HG02938 (cell line): ENCODE data around the gene DNAH8.

Experiments used
- ATAC-seq: cut with Tn5 transposase; IDR thresholded peaks from one replicate; pipeline ENCODE4 v1.9.1; 2021; ENCODE audit warnings: mild to moderate bottlenecking, moderate library complexity; ENCODE audit not compliant: unreplicated experiment

DNAH8 gene

GRCh38 chr6:38738261-38738660 is 23.1 kb downstream of the DNAH8 start:
- ATAC-seq = no peak

DNA sequence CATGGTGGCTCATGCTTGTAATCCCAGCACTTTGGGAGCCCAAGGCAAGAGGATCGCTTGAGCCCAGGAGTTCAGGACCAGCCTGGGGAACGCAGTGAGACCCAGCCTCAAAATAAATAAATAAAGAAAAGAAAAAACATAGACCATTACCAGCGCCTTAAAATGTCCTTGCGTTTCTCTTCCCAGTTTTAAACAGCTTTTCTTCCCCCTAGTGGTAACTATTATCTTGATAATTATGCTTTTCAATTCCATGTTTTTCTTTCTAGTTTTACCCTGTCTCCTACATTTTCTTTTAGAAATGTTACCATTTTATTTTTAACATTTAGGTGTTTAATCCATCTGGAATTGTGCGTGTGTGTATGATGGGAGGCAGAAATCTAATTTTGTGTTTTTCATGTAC is 24.4 kb downstream of the DNAH8 start:
- no peak for ATAC-seq

- no peak for ATAC-seq
These were observed 34.4 kb downstream of the DNAH8 start for GRCh38 chr6:38749473-38749872.

DNA sequence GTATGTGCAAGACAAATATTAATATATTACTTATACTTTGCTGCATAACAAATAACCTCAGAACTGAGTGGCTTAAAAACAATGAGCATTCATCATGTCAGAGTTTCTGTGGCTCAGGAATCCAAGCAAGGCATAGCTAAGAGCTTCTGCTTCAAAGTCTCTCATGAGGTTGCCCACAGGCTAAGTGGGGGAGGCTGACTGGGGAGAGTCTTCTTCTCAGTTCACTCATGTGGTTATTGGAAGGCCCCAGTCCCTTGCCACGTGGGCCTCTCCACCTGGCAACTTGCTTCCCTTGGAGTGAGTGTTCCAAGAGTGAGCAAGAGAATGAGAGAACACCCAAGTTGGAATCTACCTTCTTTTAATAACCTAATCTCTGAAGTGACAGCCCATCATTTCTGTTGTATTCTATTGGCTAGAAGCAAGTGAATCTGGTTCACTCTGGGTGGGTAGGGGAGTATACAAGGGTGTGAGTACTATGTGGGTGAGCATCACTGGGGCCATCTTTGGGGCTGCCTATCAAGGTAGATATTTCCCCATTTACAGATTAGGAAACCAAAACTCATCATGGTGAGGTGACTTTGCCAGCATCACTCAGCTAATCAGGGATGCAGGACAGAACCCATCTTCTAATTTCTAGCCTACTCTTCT is 36.0 kb downstream of the DNAH8 start:
- ATAC-seq = no peak

- ATAC-seq = no peak
These were observed 38.6 kb downstream of the DNAH8 start for GRCh38 chr6:38753707-38754106.

- no peak for ATAC-seq
These were observed 40.1 kb downstream of the DNAH8 start for GRCh38 chr6:38755207-38755606.

DNA sequence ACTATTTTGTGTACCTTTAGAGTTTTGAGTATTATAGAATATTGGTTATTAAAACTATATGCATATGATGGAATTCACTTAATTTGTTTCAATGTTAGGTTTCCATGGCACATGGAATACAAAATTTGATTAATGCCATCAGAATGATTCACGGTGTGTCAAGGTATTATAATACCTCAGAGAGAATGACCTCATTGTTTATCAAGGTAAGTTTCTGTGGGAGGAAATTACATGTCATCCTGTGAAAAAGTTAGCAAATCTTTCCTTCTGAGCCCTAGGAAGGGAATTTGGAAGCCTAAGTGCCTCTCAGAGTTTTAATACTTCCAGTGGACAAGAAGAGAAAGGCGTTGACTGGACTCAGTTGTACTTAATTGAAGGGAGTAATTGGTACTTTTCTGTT is 40.8 kb downstream of the DNAH8 start:
- no peak for ATAC-seq

- no peak for ATAC-seq
These were observed 45.0 kb downstream of the DNAH8 start for GRCh38 chr6:38760097-38760496.

GRCh38 chr6:38762848-38763247 is 47.7 kb downstream of the DNAH8 start:
- ATAC-seq = no peak

DNA sequence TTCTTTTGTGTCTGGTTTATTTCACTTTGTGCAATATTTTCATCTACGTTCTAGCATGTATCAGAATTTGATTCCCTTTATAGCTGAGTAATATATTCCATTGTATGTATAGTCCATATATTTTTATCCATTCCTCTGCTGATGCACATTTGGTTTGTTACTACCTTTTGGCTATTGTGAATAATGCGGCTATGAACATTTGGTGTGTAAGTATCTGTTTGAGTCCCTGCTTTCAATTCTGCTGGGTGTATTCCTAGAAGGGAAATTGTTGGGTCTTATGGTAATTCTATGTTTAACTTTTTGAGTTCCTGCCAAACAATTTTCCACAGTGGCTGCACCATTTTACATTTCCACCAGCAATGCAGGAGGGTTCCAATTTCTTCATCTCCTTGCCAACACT is 52.4 kb downstream of the DNAH8 start:
- ATAC-seq = no peak

DNA sequence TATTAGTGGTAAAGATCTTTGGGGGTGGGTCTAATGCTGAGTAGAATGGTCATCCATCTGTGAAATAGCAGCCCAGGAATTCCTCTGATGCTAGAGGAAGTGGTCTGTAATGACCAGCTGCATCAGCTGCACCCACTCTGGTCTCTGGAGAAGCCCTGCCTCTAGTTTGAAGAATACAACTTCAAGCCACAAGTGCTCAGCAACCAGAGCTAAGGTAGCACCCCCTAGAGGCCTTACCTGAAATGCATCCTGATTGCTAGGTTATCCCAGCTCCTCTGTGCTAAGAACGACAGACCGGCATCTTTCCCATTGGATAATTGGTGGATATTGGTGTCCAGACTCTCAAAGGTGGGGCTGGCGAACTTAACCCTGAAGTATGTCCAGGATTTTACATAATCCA is 58.2 kb downstream of the DNAH8 start:
- no peak for ATAC-seq

DNA sequence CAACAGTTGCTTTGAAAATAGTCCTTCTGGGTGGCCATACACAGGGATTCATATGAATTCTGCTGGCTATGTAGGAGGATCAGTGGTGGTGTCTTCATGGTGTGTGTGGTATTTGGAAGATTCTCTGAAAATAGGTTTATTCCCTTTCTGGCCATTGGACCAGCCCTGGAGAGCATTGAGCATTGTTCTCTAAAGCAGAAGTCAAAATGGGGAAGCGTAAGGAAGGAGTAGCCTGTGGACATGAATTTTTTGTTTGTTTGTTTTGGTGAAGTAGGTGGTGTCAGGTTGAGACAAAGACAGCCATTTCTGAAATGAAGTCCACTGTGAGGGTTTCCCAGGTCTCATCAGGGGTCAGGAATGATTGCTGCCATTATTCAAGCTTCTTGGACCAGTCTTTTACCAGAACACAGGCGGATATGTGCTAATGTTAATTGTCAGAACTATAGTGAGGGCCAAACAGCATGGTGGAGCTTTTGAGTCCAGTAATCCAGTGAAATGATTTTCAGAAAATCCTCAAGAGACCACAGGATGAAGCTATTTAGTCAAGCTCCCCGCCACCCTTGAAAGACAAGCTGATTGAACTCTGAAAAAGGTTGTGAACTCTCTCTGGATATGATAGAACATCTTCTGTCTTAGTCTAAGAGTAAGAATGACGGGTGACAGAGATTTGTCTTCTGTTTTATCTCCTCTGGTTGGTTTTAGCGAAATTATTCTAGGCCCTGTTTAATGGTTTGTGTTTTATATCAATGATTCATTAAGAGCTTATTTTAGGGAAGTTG is 60.0 kb downstream of the DNAH8 start:
- ATAC-seq = no peak

DNA sequence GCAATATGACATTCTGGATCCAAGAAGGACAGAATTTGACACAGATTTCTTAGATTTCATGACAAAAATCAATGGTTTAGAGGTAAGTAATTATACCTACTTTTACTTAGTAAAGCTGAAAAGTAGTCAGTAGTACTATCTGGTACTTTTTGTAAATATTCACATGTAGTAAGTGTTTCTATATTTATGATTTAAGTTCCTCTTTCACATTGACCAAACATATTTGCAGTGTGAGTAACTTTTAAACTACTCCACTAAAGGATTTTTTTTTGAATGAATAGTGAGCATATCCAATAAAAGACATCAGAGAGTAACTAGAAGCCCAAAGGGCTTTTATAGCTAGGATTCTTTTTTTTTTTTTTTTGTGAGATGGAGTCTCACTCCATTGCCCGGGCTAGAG is 60.8 kb downstream of the DNAH8 start:
- ATAC-seq = peak; percentile 45

GRCh38 chr6:38776515-38776914 is 61.4 kb downstream of the DNAH8 start:
- ATAC-seq = no peak

DNA sequence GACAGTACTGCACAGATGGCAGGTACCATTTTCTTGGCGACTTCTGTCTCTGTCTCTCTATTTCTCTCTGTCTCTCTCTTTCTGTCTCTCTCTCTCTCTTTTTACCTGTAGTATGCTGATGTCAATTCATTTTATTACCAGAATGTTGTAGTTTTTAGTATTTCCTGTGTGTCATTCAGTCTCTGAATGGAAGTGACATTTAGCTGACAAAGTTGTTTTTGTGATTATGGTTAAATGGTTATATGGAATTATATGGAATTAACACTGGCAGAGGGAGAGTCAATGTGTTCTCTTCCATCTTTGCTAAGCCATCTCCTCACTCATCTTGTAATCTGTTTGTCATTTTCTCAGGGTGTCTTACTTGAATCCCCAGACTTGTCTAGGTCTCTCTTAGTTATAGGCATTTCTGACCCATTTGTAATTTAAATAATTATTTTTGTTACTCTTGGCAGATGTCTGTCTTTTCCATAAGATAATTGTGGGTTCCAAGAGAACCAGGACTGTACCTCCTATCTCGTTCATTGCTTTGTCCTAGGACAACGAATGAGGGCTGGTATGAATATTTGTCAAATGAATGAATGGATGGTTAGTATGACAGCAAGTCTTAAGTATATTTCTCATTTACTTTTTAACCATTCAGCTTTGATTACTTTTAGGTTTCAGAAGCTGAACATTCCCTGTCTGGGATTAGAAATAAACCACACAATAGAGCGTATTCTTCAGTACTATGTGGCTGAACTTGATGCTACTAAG is 64.4 kb downstream of the DNAH8 start:
- no peak for ATAC-seq

GRCh38 chr6:38782616-38783015 is 67.5 kb downstream of the DNAH8 start:
- ATAC-seq = no peak

DNA sequence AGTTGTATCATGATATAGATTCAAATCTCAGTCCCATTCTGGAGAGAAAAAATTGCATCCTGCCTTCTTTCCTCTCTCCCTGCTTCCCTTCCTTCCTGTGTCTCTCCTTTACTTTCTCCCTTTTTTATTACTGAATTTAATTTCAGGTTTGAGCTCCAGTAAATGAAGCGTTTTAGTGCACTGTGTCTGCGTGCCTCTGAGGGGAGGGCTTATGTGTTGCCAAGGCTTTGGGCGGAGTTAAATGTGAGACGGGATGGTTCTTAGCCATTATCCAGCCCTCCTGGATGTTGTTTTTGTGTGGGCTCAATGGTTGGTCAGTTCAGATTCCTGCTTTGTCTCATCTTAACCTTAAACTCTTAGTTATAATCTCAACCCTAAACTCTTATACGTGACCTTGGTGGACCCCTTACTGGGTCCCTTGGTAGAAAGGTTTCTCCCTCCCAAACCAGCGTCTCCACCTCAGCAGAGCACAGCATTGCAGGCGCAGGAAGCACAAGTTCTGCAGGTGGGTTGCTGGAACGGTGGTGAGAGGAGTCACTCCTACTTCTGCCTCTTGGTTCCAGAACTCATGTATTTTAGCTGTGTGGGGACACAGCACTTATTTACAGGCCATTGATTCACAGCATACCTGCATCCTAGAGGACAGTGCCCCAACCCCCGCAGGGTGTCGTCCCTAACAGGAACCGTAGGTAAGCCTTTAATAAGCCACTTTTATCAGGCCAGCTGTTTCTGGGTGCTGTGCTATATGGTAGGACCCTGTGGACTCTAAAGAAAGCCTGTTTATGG is 68.5 kb downstream of the DNAH8 start:
- no peak for ATAC-seq

DNA sequence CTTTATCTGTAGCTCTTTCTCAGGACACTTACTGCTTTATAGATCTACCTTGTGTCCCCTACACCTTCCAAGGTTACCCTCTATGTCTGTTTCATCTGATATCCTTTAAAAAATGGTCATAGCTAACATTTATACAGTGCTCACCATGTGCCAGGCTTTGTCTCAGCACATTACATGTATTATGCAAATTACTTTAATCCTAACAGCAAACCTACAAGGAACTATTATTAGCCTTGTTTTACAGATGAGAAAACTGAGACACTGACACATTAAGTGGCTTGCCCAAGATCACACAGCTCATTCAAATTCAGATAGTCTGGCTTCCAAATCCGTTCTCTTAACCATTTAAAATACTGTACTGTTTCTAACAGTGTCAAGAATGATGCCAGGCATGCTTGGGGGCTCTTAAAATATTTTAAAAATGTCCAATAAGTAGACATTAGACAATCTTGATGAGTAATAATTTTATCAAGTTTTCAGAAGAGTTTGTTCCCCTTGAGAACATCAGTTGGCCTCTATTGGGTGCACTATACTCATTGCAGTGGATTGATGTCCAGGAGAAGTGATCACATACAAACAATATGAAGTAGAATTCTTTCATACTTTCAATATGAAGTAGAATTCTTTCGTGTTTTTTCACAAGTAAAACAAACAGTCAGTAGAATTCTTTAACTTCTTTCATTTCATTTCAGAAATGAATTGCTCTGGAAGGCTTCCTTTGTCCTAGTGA is 69.6 kb downstream of the DNAH8 start:
- ATAC-seq = no peak

GRCh38 chr6:38786486-38786885 is 71.4 kb downstream of the DNAH8 start:
- ATAC-seq = no peak

DNA sequence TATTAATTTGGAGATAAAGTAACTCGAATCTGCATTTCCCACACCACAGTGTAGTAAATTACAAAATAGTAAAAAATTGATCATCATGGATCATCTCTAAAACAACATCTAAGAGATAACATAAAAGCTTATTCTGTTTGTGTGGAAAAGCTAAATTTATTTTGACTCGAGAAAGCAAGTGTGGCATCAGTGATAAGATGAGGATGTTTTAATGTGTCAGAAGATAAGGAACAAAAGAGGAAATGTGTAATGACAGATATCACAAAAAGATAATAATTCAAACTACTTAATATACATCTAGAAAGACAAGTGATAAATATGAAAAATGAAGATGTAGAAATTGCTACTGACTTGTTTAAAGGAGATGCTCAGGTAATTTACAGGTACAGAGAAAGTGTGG is 74.1 kb downstream of the DNAH8 start:
- no peak for ATAC-seq

DNA sequence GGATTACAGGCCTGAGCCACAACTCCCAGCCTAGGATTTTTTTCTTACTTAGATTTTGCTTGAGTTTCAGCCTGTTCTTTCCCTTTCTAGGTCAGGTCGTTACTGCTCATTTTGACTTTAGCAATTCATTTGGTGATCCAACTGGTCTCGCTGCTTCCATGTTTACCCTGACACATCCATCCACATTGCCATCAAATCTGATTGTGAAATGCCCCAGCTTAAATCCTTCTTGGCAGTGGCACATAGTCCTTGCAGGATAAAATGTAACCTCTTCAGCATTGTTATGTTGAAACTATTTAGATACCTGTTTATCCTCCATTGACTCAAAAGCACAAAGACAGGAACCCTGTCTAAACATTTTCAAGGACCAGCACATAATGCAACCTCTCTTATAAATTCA is 77.2 kb downstream of the DNAH8 start:
- ATAC-seq = no peak
